ENCODE measurements around the gene LYPLAL1.

Gene LYPLAL1

GRCh38 chr1:219173434-219173757 lies 282 bp upstream of the LYPLAL1 start:
- H3K4me3 ChIP-seq (replicated peaks; ENCODE audit: low read depth, low read length) = peak overlapping the region; percentile 72
- no peak for DNase-seq (ENCODE audit: extremely low read depth, low read depth)
- TF ChIP-seq CTCF (IDR thresholded peaks at IDR 0.05; ENCODE audit: low read depth, low read length, missing control alignments) = no peak

- peak; percentile 30 for DNase-seq (ENCODE audit: extremely low read depth, low read depth)
- peak overlapping the region; percentile 72 for H3K4me3 ChIP-seq (replicated peaks; ENCODE audit: low read depth, low read length)
- TF ChIP-seq CTCF (IDR thresholded peaks at IDR 0.05; ENCODE audit: low read depth, low read length, missing control alignments) = no peak
These were observed 958 bp downstream of the LYPLAL1 start for GRCh38 chr1:219174460-219175211.

- H3K4me3 ChIP-seq (replicated peaks; ENCODE audit: low read depth, low read length) = peak overlapping the region; percentile 72
- DNase-seq (ENCODE audit: extremely low read depth, low read depth) = no peak
- TF ChIP-seq CTCF (IDR thresholded peaks at IDR 0.05; ENCODE audit: low read depth, low read length, missing control alignments) = no peak
These were observed 1.5 kb downstream of the LYPLAL1 start for GRCh38 chr1:219175212-219175564.

- no peak for TF ChIP-seq CTCF (IDR thresholded peaks at IDR 0.05; ENCODE audit: low read depth, low read length, missing control alignments)
- H3K4me3 ChIP-seq (replicated peaks; ENCODE audit: low read depth, low read length) = no peak overlapping the region
- no peak for DNase-seq (ENCODE audit: extremely low read depth, low read depth)
These were observed 2.5 kb downstream of the LYPLAL1 start for GRCh38 chr1:219176168-219176567.

GRCh38 chr1:219177363-219177762 lies 3.7 kb downstream of the LYPLAL1 start:
- no peak overlapping the region for H3K4me3 ChIP-seq (replicated peaks; ENCODE audit: low read depth, low read length)
- no peak for DNase-seq (ENCODE audit: extremely low read depth, low read depth)
- no peak for TF ChIP-seq CTCF (IDR thresholded peaks at IDR 0.05; ENCODE audit: low read depth, low read length, missing control alignments)

GRCh38 chr1:219177940-219178339 lies 4.3 kb downstream of the LYPLAL1 start:
- H3K4me3 ChIP-seq (replicated peaks; ENCODE audit: low read depth, low read length) = no peak overlapping the region
- TF ChIP-seq CTCF (IDR thresholded peaks at IDR 0.05; ENCODE audit: low read depth, low read length, missing control alignments) = no peak

GRCh38 chr1:219179293-219179692 lies 5.6 kb downstream of the LYPLAL1 start:
- TF ChIP-seq CTCF (IDR thresholded peaks at IDR 0.05; ENCODE audit: low read depth, low read length, missing control alignments) = no peak
- DNase-seq (ENCODE audit: extremely low read depth, low read depth) = no peak
- H3K4me3 ChIP-seq (replicated peaks; ENCODE audit: low read depth, low read length) = no peak overlapping the region

More at GRCh38 chr1:219177940-219178339, 4.3 kb downstream of the LYPLAL1 start:
- DNase-seq (ENCODE audit: extremely low read depth, low read depth) = no peak

Measured in HFF-Myc (cell line).